ENCODE measurements around the gene ODAD3. TPM values are rescaled to one million over a fixed set of nuclear protein-coding genes. Genes with fewer than 3 reads are reported as not detected.
A peak's percentile ranks its signal among the peaks of the same experiment; 100 is the strongest.

The ODAD3 gene
- total RNA-seq, 1 experiment from 2014 or later: 1.9 TPM

GRCh38 chr19:11374433-11375142 lies 60.3 kb downstream of the ODAD3 start, which contains the start of gene SWSAP1:
Gene SWSAP1, plus strand, starts transcription at chr19:11374666. Its CDS starts 15 bp downstream, at chr19:11374681.
- in situ Hi-C loops (cut with HindIII; ENCODE audit: low pct_unique_long_range_greater_than_20kb, low sequenced_read_pairs) (no loop called here), intact Hi-C loops (cut with micrococcal nuclease; ENCODE audit: unreplicated experiment) (no loop called here)
- Histone ChIP-seq H3K9me3 (ENCODE audit: control insufficient read depth, insufficient read depth, low read depth, low read length) (no peaks in the 10 kb centered on the region), H3K36me3 (ENCODE audit: control insufficient read depth, insufficient read depth, low read length) (no peaks in the 10 kb centered on the region), H3K27me3 (ENCODE audit: control insufficient read depth, insufficient read depth, low read length) (no peaks in the 10 kb centered on the region), H3K4me3 (ENCODE audit: low read depth in 2 of 2, low read length in 2 of 2) (peak within 1 kb of the TSS; percentile 62 to 73), H3K27ac (ENCODE audit: low read length) (peak within 1 kb of the TSS; percentile 88), H3K4me1 (ENCODE audit: control insufficient read depth, insufficient read depth, low read length) (peaks cover 29% of the 10 kb centered on the region)
- TF ChIP-seq SIN3A (IDR thresholded peaks at IDR 0.05; ENCODE audit: borderline replicate concordance, insufficient read depth, low read depth, low read length) (no peak), POLR2AphosphoS5 (IDR thresholded peaks at IDR 0.05; ENCODE audit: low read depth, low read length) (peak; percentile 77), TCF7L2 (IDR thresholded peaks at IDR 0.05; ENCODE audit: low read depth, low read length) (peak; percentile 95)
- ATAC-seq: peak; percentile 94
- no TSS peak for BruUV-seq (replicated peaks)
- ChIA-PET CTCF (interaction anchor here (0.6 to 1.8 kb wide), 4 partner anchors 14 to 108 kb away, joined by 4 to 5 read pairs (median 5); no protein-coding TSS in a partner anchor), POLR2A (interaction anchor here (0.5 to 1.4 kb wide), 2 partner anchors 30 to 114 kb away, joined by 4 to 8 read pairs; no protein-coding TSS in a partner anchor)
- DNase-seq (ENCODE audit: low read depth, low spot score): peak; percentile 97

DNA sequence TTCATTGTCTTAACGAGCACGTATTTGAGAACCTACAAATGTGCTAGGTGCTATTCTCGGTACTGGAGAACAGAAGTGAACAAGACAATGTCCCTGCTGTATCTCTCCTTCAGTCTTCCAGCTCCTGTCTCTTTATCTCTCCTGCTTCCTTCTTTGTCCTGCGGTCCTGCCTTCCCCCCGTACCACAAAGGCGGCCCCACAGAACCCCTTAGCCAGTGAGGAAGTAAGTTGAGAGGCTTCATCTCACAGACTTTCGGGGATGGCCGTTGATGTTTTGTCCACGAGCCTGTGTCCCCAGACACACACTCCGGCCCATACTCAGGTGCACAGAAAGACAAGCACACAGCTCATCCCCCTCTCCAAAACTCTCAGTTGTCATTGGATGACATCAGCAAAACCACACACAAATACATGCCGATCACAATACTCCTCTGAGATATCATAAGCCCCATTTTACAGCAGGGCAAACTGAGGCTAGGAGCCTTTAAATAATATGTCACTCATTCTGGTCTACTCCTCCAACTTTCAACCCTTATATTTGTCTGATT lies 61.0 kb downstream of the ODAD3 start:
- POLR2A ChIA-PET: interaction anchor here (1.4 kb wide), 1 partner anchor 29 kb away, joined by 8 read pairs; no protein-coding TSS in a partner anchor
- no peak for TF ChIP-seq POLR2AphosphoS5 (IDR thresholded peaks at IDR 0.05; ENCODE audit: low read depth, low read length)
- TF ChIP-seq, protein P1, sequence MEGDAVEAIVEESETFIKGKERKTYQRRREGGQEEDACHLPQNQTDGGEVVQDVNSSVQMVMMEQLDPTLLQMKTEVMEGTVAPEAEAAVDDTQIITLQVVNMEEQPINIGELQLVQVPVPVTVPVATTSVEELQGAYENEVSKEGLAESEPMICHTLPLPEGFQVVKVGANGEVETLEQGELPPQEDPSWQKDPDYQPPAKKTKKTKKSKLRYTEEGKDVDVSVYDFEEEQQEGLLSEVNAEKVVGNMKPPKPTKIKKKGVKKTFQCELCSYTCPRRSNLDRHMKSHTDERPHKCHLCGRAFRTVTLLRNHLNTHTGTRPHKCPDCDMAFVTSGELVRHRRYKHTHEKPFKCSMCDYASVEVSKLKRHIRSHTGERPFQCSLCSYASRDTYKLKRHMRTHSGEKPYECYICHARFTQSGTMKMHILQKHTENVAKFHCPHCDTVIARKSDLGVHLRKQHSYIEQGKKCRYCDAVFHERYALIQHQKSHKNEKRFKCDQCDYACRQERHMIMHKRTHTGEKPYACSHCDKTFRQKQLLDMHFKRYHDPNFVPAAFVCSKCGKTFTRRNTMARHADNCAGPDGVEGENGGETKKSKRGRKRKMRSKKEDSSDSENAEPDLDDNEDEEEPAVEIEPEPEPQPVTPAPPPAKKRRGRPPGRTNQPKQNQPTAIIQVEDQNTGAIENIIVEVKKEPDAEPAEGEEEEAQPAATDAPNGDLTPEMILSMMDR (IDR thresholded peaks at IDR 0.05): no peak
- TF ChIP-seq TCF7L2 (IDR thresholded peaks at IDR 0.05; ENCODE audit: low read depth, low read length): no peak
- TF ChIP-seq SIN3A (IDR thresholded peaks at IDR 0.05; ENCODE audit: borderline replicate concordance, insufficient read depth, low read depth, low read length): no peak
- TF ChIP-seq, protein P2, sequence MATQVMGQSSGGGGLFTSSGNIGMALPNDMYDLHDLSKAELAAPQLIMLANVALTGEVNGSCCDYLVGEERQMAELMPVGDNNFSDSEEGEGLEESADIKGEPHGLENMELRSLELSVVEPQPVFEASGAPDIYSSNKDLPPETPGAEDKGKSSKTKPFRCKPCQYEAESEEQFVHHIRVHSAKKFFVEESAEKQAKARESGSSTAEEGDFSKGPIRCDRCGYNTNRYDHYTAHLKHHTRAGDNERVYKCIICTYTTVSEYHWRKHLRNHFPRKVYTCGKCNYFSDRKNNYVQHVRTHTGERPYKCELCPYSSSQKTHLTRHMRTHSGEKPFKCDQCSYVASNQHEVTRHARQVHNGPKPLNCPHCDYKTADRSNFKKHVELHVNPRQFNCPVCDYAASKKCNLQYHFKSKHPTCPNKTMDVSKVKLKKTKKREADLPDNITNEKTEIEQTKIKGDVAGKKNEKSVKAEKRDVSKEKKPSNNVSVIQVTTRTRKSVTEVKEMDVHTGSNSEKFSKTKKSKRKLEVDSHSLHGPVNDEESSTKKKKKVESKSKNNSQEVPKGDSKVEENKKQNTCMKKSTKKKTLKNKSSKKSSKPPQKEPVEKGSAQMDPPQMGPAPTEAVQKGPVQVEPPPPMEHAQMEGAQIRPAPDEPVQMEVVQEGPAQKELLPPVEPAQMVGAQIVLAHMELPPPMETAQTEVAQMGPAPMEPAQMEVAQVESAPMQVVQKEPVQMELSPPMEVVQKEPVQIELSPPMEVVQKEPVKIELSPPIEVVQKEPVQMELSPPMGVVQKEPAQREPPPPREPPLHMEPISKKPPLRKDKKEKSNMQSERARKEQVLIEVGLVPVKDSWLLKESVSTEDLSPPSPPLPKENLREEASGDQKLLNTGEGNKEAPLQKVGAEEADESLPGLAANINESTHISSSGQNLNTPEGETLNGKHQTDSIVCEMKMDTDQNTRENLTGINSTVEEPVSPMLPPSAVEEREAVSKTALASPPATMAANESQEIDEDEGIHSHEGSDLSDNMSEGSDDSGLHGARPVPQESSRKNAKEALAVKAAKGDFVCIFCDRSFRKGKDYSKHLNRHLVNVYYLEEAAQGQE (IDR thresholded peaks at IDR 0.05; ENCODE audit: insufficient read depth in 1 of 2, low read depth in 2 of 2, low read length in 1 of 2): no peak
- CTCF ChIA-PET: interaction anchor here (1.8 kb wide), 1 partner anchor 80 kb away, joined by 5 read pairs; no protein-coding TSS in a partner anchor
- no peak for ATAC-seq
- peak overlapping the region; percentile 62 to 68 for H3K4me3 ChIP-seq (ENCODE audit: low read depth in 2 of 2, low read length in 2 of 2)
- intact Hi-C loops (cut with micrococcal nuclease; ENCODE audit: unreplicated experiment) (no loop called here), in situ Hi-C loops (cut with HindIII; ENCODE audit: low pct_unique_long_range_greater_than_20kb, low sequenced_read_pairs) (no loop called here)
- peak overlapping the region; percentile 88 for H3K27ac ChIP-seq (ENCODE audit: low read length)
- H3K27me3 ChIP-seq (ENCODE audit: control insufficient read depth, insufficient read depth, low read length): no peaks in the 10 kb centered on the region
- H3K4me1 ChIP-seq (ENCODE audit: control insufficient read depth, insufficient read depth, low read length): peaks cover 28% of the 10 kb centered on the region
- BruUV-seq (replicated peaks): no TSS peak
- H3K36me3 ChIP-seq (ENCODE audit: control insufficient read depth, insufficient read depth, low read length): no peaks in the 10 kb centered on the region
- no peaks in the 10 kb centered on the region for H3K9me3 ChIP-seq (ENCODE audit: control insufficient read depth, insufficient read depth, low read depth, low read length)
- no peak for DNase-seq (ENCODE audit: low read depth, low spot score)
